Calu3 (cell line): ENCODE measurements around the gene OR51A7. TPM values are rescaled to one million over a fixed set of nuclear protein-coding genes. Genes with fewer than 3 reads are reported as not detected.
"Not testable (repeated sequence)": the region's sequence is repeated elsewhere in the genome, so short reads cannot be mapped to it uniquely, and the experiment has no call there.

Experiments used
- Bru-seq: library from RNA; stranded (reverse); fragments of 400-500 nt; gene quantifications from one replicate; lab custom pipeline; 2021; lab: Mats Ljungman, UMichigan
- BruChase-seq, 2 experiments: library from RNA; stranded (reverse); fragments of 400-500 nt; gene quantifications; one replicate each; lab custom pipeline; 2021; lab: Mats Ljungman, UMichigan
- BruUV-seq: library from RNA; stranded (reverse); fragments of 400-500 nt; replicated peaks from 2 replicates; lab custom pipeline; 2021; lab: Mats Ljungman, UMichigan
- CTCF ChIA-PET: fragments of 300-600 bp; sonication (Branson Sonifier 250); formaldehyde crosslinking; loops from one replicate; lab custom pipeline; 2022; ENCODE audit warnings: antibody characterized with exemption; lab: Charles Lee
- DNase-seq: peaks from one replicate; pipeline ENCODE4 v3.0.0; 2022
- H3K27ac Mint-ChIP-seq: one replicate; pipeline ENCODE4 v1.8.0; 2022; ENCODE audit warnings: mixed read lengths; ENCODE audit not compliant: unreplicated experiment
- H3K27me3 Mint-ChIP-seq: one replicate; pipeline ENCODE4 v1.8.0; 2022; ENCODE audit warnings: mixed read lengths; ENCODE audit not compliant: unreplicated experiment
- H3K36me3 Mint-ChIP-seq: one replicate; pipeline ENCODE4 v1.8.0; 2022; ENCODE audit warnings: mild to moderate bottlenecking, moderate library complexity, mixed read lengths; ENCODE audit not compliant: insufficient read depth, unreplicated experiment
- H3K4me1 Mint-ChIP-seq: one replicate; pipeline ENCODE4 v1.8.0; 2022; ENCODE audit warnings: mild to moderate bottlenecking, low read depth, mixed read lengths; ENCODE audit not compliant: unreplicated experiment
- H3K4me3 Mint-ChIP-seq: one replicate; pipeline ENCODE4 v1.8.0; 2022; ENCODE audit warnings: mild to moderate bottlenecking, low read depth, moderate library complexity, mixed read lengths; ENCODE audit not compliant: unreplicated experiment
- H3K9me3 Mint-ChIP-seq: one replicate; pipeline ENCODE4 v1.8.0; 2022; ENCODE audit warnings: low read depth, mixed read lengths; ENCODE audit not compliant: unreplicated experiment
- CTCF ChIP-seq: fragments of 200-600 bp; IDR thresholded peaks from one replicate; pipeline ENCODE4 v1.8.0; 2022; ENCODE audit warnings: antibody characterized with exemption; ENCODE audit not compliant: unreplicated experiment
- intact Hi-C: fragments of 100-400 bp; cut with micrococcal nuclease; formaldehyde crosslinking; loops from one replicate; pipeline ENCODE4 v1.10.0; 2022; ENCODE audit not compliant: unreplicated experiment
- long read RNA-seq: library from polyadenylated mRNA; stranded (forward); transcript quantifications from one replicate; pipeline ENCODE4 v2.0.0, GENCODE V29; 2022
- total RNA-seq: library from RNA; stranded (reverse); gene quantifications from 2 replicates; pipeline ENCODE4 v1.2.3, GENCODE V29; 2022

OR51A7 gene
- total RNA-seq = not detected in 2 replicates
- not detected for Bru-seq, nascent RNA
- BruChase-seq, experiment 1, labeled RNA remaining after a 6-hour chase = not detected
- not detected for BruChase-seq, experiment 2, labeled RNA remaining after a 2-hour chase
- long read RNA-seq = 0 reads

- Mint-ChIP-seq H3K4me3 (no peak within 1 kb of the TSS), H3K27me3 (no peaks in the 10 kb centered on the region), H3K27ac (no peak within 1 kb of the TSS), H3K4me1 (no peaks in the 10 kb centered on the region), H3K9me3 (no peaks in the 10 kb centered on the region), H3K36me3 (no peaks in the 10 kb centered on the region)
- TF ChIP-seq CTCF = no peak
- DNase-seq = no peak
- CTCF ChIA-PET = no interaction called here
- intact Hi-C loops = no loop called here
- BruUV-seq = no TSS peak
These were observed at the start of gene OR51A7 for GRCh38 chr11:4903484-4903883. TSS of gene OR51A7 (plus strand) at chr11:4903783. CDS start at chr11:4907370, 3,587 bp downstream.

GRCh38 chr11:4854286-4854685 is 49.3 kb upstream of the OR51A7 start:
- BruUV-seq, H3K4me1 Mint-ChIP-seq, H3K27ac Mint-ChIP-seq, CTCF ChIA-PET, H3K9me3 Mint-ChIP-seq, DNase-seq, H3K4me3 Mint-ChIP-seq, H3K36me3 Mint-ChIP-seq, intact Hi-C loops: not testable (repeated sequence)
- peaks cover 13% of the 10 kb centered on the region for H3K27me3 Mint-ChIP-seq

GRCh38 chr11:4862447-4863236 is 40.9 kb upstream of the OR51A7 start:
- Mint-ChIP-seq H3K27me3 (no peaks in the 10 kb centered on the region), H3K9me3 (peaks cover 11% of the 10 kb centered on the region), H3K4me3 (no peak overlapping the region), H3K36me3 (no peaks in the 10 kb centered on the region), H3K27ac (no peak overlapping the region), H3K4me1 (no peaks in the 10 kb centered on the region)
- CTCF ChIA-PET = no interaction called here
- no peak for DNase-seq
- intact Hi-C loops = no loop called here
- TF ChIP-seq CTCF = no peak
- BruUV-seq = no TSS peak

GRCh38 chr11:4863876-4864275 is 39.7 kb upstream of the OR51A7 start:
- intact Hi-C loops = no loop called here
- CTCF ChIA-PET = no interaction called here
- BruUV-seq = no TSS peak

More at GRCh38 chr11:4863876-4864275, 39.7 kb upstream of the OR51A7 start:
- no peak for DNase-seq
- Mint-ChIP-seq H3K27me3 (no peaks in the 10 kb centered on the region), H3K4me3 (no peak overlapping the region), H3K4me1 (no peaks in the 10 kb centered on the region), H3K9me3 (peaks cover 11% of the 10 kb centered on the region), H3K27ac (no peak overlapping the region), H3K36me3 (no peaks in the 10 kb centered on the region)
- no peak for TF ChIP-seq CTCF
